H9 (cell line): ENCODE results near the gene MAPT. TPM values are rescaled to one million over a fixed set of nuclear protein-coding genes. Genes with fewer than 3 reads are reported as not detected.

ENCODE experiments used
- DNase-seq: peaks from one replicate; pipeline ENCODE4 v3.0.0-alpha.2; 2017
- H2AFZ ChIP-seq: one replicate; pipeline ENCODE4 v1.6.1; 2013; ENCODE audit warnings: mild to moderate bottlenecking, low read length, control low read depth, moderate library complexity
- H2AK5ac ChIP-seq: 2 replicates; pipeline ENCODE4 v1.6.1; 2013; ENCODE audit warnings: low read length, control low read depth, mixed read lengths; ENCODE audit not compliant: insufficient read length
- H2BK120ac ChIP-seq: one replicate; pipeline ENCODE4 v1.6.1; 2013; ENCODE audit warnings: low read depth, mild to moderate bottlenecking, low read length, control low read depth, inconsistent platforms; ENCODE audit not compliant: poor library complexity, severe bottlenecking
- H2BK12ac ChIP-seq: 2 replicates; pipeline ENCODE4 v1.6.1; 2013; ENCODE audit warnings: low read length, control low read depth, mixed read lengths, low read depth; ENCODE audit not compliant: insufficient read length
- H2BK15ac ChIP-seq: 2 replicates; pipeline ENCODE4 v1.6.1; 2013; ENCODE audit warnings: low read depth, low read length, control low read depth
- H2BK20ac ChIP-seq: one replicate; pipeline ENCODE4 v1.6.1; 2013; ENCODE audit warnings: low read depth, mild to moderate bottlenecking, low read length, control low read depth, inconsistent platforms; ENCODE audit not compliant: poor library complexity, severe bottlenecking
- H2BK5ac ChIP-seq: 2 replicates; pipeline ENCODE4 v1.6.1; 2013; ENCODE audit warnings: low read length, control low read depth, mixed read lengths; ENCODE audit not compliant: insufficient read length
- H3K14ac ChIP-seq: 2 replicates; pipeline ENCODE4 v1.6.1; 2013; ENCODE audit warnings: low read length, control low read depth; ENCODE audit not compliant: insufficient read depth
- H3K18ac ChIP-seq: 2 replicates; pipeline ENCODE4 v1.6.1; 2013; ENCODE audit warnings: low read depth, mild to moderate bottlenecking, mixed read lengths, low read length, control low read depth; ENCODE audit not compliant: insufficient read length
- H3K23ac ChIP-seq: 2 replicates; pipeline ENCODE4 v1.6.1; 2013; ENCODE audit warnings: low read length, control low read depth, mixed read lengths, low read depth; ENCODE audit not compliant: insufficient read length
- H3K23me2 ChIP-seq: 2 replicates; pipeline ENCODE4 v1.6.1; 2013; ENCODE audit warnings: low read depth, mild to moderate bottlenecking, mixed read lengths, low read length, control low read depth; ENCODE audit not compliant: insufficient read length, poor library complexity, severe bottlenecking
- H3K27ac ChIP-seq: 2 replicates; pipeline ENCODE4 v1.5.1; 2013; ENCODE audit warnings: low read length, control low read depth, mixed read lengths, low read depth; ENCODE audit not compliant: insufficient read length
- H3K27me3 ChIP-seq: 2 replicates; pipeline ENCODE4 v1.6.1; 2013; ENCODE audit warnings: low read length, control low read depth, inconsistent platforms; ENCODE audit not compliant: insufficient read depth
- H3K4ac ChIP-seq: 2 replicates; pipeline ENCODE4 v1.6.1; 2013; ENCODE audit warnings: low read depth, mild to moderate bottlenecking, control low read depth, inconsistent platforms, low read length, moderate library complexity
- H3K4me1 ChIP-seq: 2 replicates; pipeline ENCODE4 v1.6.1; 2013; ENCODE audit warnings: low read length, control low read depth, inconsistent platforms; ENCODE audit not compliant: insufficient read depth
- H3K4me2 ChIP-seq: 2 replicates; pipeline ENCODE4 v1.6.1; 2013; ENCODE audit warnings: low read length, control low read depth, mixed read lengths; ENCODE audit not compliant: insufficient read length, insufficient read depth
- H3K56ac ChIP-seq: 2 replicates; pipeline ENCODE4 v1.6.1; 2013; ENCODE audit warnings: low read depth, mild to moderate bottlenecking, mixed read lengths, low read length, control low read depth; ENCODE audit not compliant: insufficient read length
- H3K79me1 ChIP-seq: 2 replicates; pipeline ENCODE4 v1.6.1; 2013; ENCODE audit warnings: low read depth, mild to moderate bottlenecking, moderate library complexity, low read length, control low read depth, inconsistent platforms; ENCODE audit not compliant: insufficient read depth, poor library complexity, severe bottlenecking
- H3K79me2 ChIP-seq: 2 replicates; pipeline ENCODE4 v1.6.1; 2013; ENCODE audit warnings: low read length, control low read depth, inconsistent platforms; ENCODE audit not compliant: insufficient read depth
- H3K9ac ChIP-seq: 2 replicates; pipeline ENCODE4 v1.6.1; 2013; ENCODE audit warnings: low read length, control low read depth, mixed read lengths; ENCODE audit not compliant: insufficient read length; ENCODE audit errors: extremely low read depth
- H3K9me3 ChIP-seq: one replicate; pipeline ENCODE4 v1.6.1; 2013; ENCODE audit warnings: low read depth, low read length, inconsistent platforms; ENCODE audit not compliant: control insufficient read depth
- H3T11ph ChIP-seq: one replicate; pipeline ENCODE4 v1.6.1; 2013; ENCODE audit warnings: mild to moderate bottlenecking, low read length, control low read depth, inconsistent platforms
- H4K20me1 ChIP-seq: one replicate; pipeline ENCODE4 v1.6.1; 2013; ENCODE audit not compliant: control insufficient read depth, insufficient read length, insufficient read depth
- H4K5ac ChIP-seq: 2 replicates; pipeline ENCODE4 v1.6.1; 2013; ENCODE audit warnings: low read depth, mild to moderate bottlenecking, mixed read lengths, low read length, control low read depth; ENCODE audit not compliant: insufficient read length
- H4K8ac ChIP-seq: replicated peaks from 2 replicates; pipeline ENCODE4 v1.6.1; 2013; ENCODE audit warnings: low read length, control low read depth, mixed read lengths, low read depth; ENCODE audit not compliant: insufficient read length
- H4K91ac ChIP-seq: 2 replicates; pipeline ENCODE4 v1.6.1; 2013; ENCODE audit warnings: low read depth, mild to moderate bottlenecking, moderate library complexity, mixed read lengths, low read length, control low read depth; ENCODE audit not compliant: insufficient read length
- H3K27ac Mint-ChIP-seq, 3 experiments: 2 replicates in 2 of 3; 3 replicates in 1 of 3; pipeline ENCODE4 v1.8.0; 2020 to 2021; ENCODE audit warnings: mixed read lengths in 3 of 3, mild to moderate bottlenecking in 1 of 3, moderate library complexity in 1 of 3
- H3K27me3 Mint-ChIP-seq: 2 replicates; pipeline ENCODE4 v1.8.0; 2021; ENCODE audit warnings: low read depth, mild to moderate bottlenecking, moderate library complexity, mixed read lengths
- H3K36me3 Mint-ChIP-seq, 3 experiments: 2 replicates in 2 of 3; 3 replicates in 1 of 3; pipeline ENCODE4 v1.8.0; 2020 to 2021; ENCODE audit warnings: low read depth in 3 of 3, mixed read lengths in 3 of 3; ENCODE audit not compliant: insufficient read depth in 1 of 3
- H3K4me1 Mint-ChIP-seq, 2 experiments: 2 replicates each; pipeline ENCODE4 v1.8.0; 2020; ENCODE audit warnings: mixed read lengths in 2 of 2
- H3K4me3 Mint-ChIP-seq, 2 experiments: 2 replicates in 1 of 2; 3 replicates in 1 of 2; pipeline ENCODE4 v1.8.0; 2020 to 2021; ENCODE audit warnings: mild to moderate bottlenecking in 2 of 2, mixed read lengths in 2 of 2, moderate library complexity in 1 of 2
- H3K9me3 Mint-ChIP-seq, 2 experiments: 2 replicates in 1 of 2; 3 replicates in 1 of 2; pipeline ENCODE4 v1.8.0; 2020; ENCODE audit warnings: mild to moderate bottlenecking in 2 of 2, mixed read lengths in 2 of 2, moderate library complexity in 1 of 2
- WGBS: extraction: QIAGEN DNeasy Blood & Tissue Kit; methylation state at CpG from one replicate; pipeline ENCODE4 v1.1.7; 2013; ENCODE audit warnings: missing lambda C conversion rate, low lambda C conversion rate, mixed read lengths; ENCODE audit not compliant: insufficient read length; ENCODE audit errors: extremely low coverage; 5-methylcytosine and 5-hydroxymethylcytosine counted together
- total RNA-seq: library from RNA; stranded (reverse); gene quantifications from 2 replicates; pipeline ENCODE4 v1.2.1, GENCODE V29; 2021
- TF ChIP-seq, protein P1 (sequence below): fragments of 200-600 bp; sonication (generic); conservative IDR thresholded peaks from 3 replicates; pipeline ENCODE4 v1.8.0; 2021; ENCODE audit warnings: antibody characterized with exemption, mild to moderate bottlenecking

Gene MAPT
- total RNA-seq, 1 experiment from 2014 or later, result 1.6 TPM

DNA sequence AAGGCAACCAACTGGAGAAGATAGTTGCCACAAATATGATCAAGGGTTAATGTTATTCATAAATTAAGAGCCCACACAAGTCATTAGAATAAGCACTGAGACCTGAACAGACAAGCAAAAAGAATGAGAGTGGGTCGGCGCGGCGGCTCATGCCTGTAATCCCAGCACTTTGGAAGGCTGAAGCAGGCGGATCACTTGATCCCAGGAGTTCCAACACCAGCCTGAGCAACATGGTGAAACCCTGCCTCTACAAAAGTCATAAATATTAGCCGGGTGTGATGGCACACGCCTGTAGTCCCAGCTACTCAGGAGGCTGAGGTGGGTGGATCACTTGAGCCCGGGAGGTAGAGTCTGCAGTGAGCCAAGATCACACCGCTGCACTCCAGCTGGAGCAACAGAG, 64.0 kb downstream of the MAPT start:
- Mint-ChIP-seq H3K4me3 (no peak overlapping the region), H3K4me1 (peaks cover 3 to 7% of the 10 kb centered on the region in 2 experiments), H3K9me3 (no peaks in the 10 kb centered on the region), H3K27me3 (peaks cover 3% of the 10 kb centered on the region; the same call in 1 of the 2 replicates), H3K27ac (no peak overlapping the region), H3K36me3 (no peaks in the 10 kb centered on the region)
- no peak for DNase-seq
- no peaks in the 10 kb centered on the region for H3K27me3 ChIP-seq
- H3K79me2 ChIP-seq, result no peaks in the 10 kb centered on the region
- TF ChIP-seq, protein P1, sequence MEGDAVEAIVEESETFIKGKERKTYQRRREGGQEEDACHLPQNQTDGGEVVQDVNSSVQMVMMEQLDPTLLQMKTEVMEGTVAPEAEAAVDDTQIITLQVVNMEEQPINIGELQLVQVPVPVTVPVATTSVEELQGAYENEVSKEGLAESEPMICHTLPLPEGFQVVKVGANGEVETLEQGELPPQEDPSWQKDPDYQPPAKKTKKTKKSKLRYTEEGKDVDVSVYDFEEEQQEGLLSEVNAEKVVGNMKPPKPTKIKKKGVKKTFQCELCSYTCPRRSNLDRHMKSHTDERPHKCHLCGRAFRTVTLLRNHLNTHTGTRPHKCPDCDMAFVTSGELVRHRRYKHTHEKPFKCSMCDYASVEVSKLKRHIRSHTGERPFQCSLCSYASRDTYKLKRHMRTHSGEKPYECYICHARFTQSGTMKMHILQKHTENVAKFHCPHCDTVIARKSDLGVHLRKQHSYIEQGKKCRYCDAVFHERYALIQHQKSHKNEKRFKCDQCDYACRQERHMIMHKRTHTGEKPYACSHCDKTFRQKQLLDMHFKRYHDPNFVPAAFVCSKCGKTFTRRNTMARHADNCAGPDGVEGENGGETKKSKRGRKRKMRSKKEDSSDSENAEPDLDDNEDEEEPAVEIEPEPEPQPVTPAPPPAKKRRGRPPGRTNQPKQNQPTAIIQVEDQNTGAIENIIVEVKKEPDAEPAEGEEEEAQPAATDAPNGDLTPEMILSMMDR, result no peak
- no peak overlapping the region for H2BK20ac ChIP-seq
- H3K4ac ChIP-seq, result no peak overlapping the region
- H3K4me1 ChIP-seq, result no peaks in the 10 kb centered on the region
- H3K79me1 ChIP-seq, result no peaks in the 10 kb centered on the region
- no peak overlapping the region for H3K14ac ChIP-seq
- H3K23me2 ChIP-seq, result no peaks in the 10 kb centered on the region
- H4K5ac ChIP-seq, result no peak overlapping the region
- H2BK15ac ChIP-seq, result no peak overlapping the region
- H4K91ac ChIP-seq, result no peak overlapping the region
- H4K8ac ChIP-seq, result no peak overlapping the region
- no peak overlapping the region for H3K23ac ChIP-seq
- H3K9ac ChIP-seq, result no peak overlapping the region
- no peak overlapping the region for H2AFZ ChIP-seq
- H3K4me2 ChIP-seq, result no peak overlapping the region
- H2BK5ac ChIP-seq, result no peak overlapping the region
- H3K18ac ChIP-seq, result no peak overlapping the region
- H3K27ac ChIP-seq, result no peak overlapping the region
- no peak overlapping the region for H2AK5ac ChIP-seq
- no peak overlapping the region for H3K56ac ChIP-seq
- no peak overlapping the region for H2BK120ac ChIP-seq
- no CpG with 5 or more reads among the region's 9 CpGs for WGBS
- H2BK12ac ChIP-seq, result no peak overlapping the region
- H3K9me3 ChIP-seq, result no peaks in the 10 kb centered on the region
- no peak overlapping the region for H3T11ph ChIP-seq
- H4K20me1 ChIP-seq, result no peaks in the 10 kb centered on the region
